Upper lobe of right lung (tissue), 1 donor: Measurements from ENCODE around the gene ASPHD2. TPM values are rescaled to one million over a fixed set of nuclear protein-coding genes. Genes with fewer than 3 reads are reported as not detected.

Experiments
- ATAC-seq: fragments of 200-7000 bp; cut with Tn5 transposase; one replicate; pipeline ENCODE4 v1.9.1; 2020; ENCODE audit warnings: mild to moderate bottlenecking, moderate library complexity
- DNase-seq: peaks from one replicate; pipeline ENCODE4 v3.0.0-alpha.2; 2020
- H3K27ac ChIP-seq: fragments of 200-600 bp; one replicate; pipeline ENCODE4 v1.8.0; 2022
- H3K27me3 ChIP-seq: fragments of 200-600 bp; one replicate; pipeline ENCODE4 v1.8.0; 2022; ENCODE audit warnings: mild to moderate bottlenecking
- H3K36me3 ChIP-seq: fragments of 200-600 bp; one replicate; pipeline ENCODE4 v1.8.0; 2022
- H3K4me1 ChIP-seq: fragments of 200-600 bp; one replicate; pipeline ENCODE4 v1.8.0; 2022
- H3K4me3 ChIP-seq: fragments of 200-600 bp; one replicate; pipeline ENCODE4 v1.8.0; 2022; ENCODE audit warnings: mild to moderate bottlenecking
- H3K9me3 ChIP-seq: fragments of 200-600 bp; one replicate; pipeline ENCODE4 v1.8.0; 2022
- intact Hi-C: fragments of 100-400 bp; cut with DNase I; formaldehyde crosslinking; loops from one replicate; pipeline ENCODE4 v1.11.0; 2022
- long read RNA-seq: library from polyadenylated mRNA; unstranded; transcript quantifications from one replicate; pipeline ENCODE4 v2.0.0, GENCODE V29; 2021
- total RNA-seq: library from RNA; stranded (reverse); fragmentation: NEBNext Ultra II Directional; extraction: Animal tissue kit (Norgen Biotek cat#: 25700); gene quantifications from one replicate; pipeline ENCODE4 v1.2.1, GENCODE V29; 2021
- TF ChIP-seq, protein P1 (sequence below): fragments of 200-600 bp; IDR thresholded peaks from one replicate; pipeline ENCODE4 v1.8.0; 2022; ENCODE audit warnings: antibody characterized with exemption
- donor health status: DM: no; HTN: yes; CAD: no; lungs with severe emphysema.

The ASPHD2 gene, protein sequence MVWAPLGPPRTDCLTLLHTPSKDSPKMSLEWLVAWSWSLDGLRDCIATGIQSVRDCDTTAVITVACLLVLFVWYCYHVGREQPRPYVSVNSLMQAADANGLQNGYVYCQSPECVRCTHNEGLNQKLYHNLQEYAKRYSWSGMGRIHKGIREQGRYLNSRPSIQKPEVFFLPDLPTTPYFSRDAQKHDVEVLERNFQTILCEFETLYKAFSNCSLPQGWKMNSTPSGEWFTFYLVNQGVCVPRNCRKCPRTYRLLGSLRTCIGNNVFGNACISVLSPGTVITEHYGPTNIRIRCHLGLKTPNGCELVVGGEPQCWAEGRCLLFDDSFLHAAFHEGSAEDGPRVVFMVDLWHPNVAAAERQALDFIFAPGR
- 1.2 TPM for total RNA-seq
- long read RNA-seq, transcript ASPHD2-201 (4 exons, 3,357 nt): major isoform, 5 of 5 reads
- long read RNA-seq, partial matches to known transcripts: 0 of 5 reads
- long read RNA-seq, other reads (novel, unspliced or antisense): 0 of 5 reads

DNA sequence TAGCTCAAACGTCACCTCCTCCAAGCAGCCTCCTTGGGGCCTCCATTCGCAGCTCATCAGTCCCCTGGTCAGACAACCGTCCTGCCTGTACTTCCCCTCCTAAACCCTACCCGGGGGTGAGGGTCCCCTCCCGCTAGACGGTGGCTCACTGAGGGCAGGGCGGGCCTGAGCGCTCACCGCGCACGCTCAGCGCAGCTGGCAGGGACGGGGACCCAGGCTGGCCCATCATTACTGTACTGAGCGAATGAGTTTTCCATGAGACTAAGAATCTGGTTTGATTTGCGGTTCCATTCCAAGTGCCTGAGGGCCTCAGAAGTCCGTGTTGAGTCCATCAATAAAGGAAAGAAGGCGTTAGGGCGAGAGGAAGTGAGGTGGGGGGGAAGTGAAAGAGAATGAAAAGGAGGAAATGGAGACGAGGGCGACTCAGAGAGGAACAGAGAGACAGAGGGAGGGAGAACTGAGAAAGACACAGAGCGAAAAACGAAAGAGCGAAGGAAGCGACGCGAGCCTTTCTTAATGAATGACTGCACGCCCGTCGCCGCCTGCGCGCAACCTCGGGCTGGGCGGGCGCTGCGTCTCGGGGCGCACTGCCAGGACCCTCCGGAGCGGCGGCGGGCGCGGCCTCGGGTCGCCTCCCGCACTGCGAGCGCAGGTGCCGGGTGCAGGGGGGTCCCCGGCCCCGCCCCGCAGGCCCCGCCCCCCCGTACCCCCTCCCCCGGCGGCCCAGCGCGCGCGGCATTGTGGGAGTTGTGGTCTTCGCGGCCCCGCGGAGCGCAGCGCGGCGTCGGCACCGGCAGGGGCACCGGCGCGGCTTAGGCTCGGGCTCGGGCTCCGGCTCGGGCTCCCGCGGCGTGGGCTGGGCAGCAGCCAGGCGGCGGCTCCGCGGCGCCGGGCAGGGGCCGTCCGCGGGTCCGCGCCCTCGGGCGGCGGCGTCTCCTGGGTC is at the start of gene ASPHD2:
TSS of gene ASPHD2 (plus strand) at position 746 of the 943 bp plus-strand sequence. CDS start 4,356 bp downstream, outside the sequence.
- intact Hi-C loops: no loop called here
- Histone ChIP-seq H3K27ac (peak within 1 kb of the TSS; percentile 70), H3K4me3 (peak within 1 kb of the TSS; percentile 63), H3K4me1 (peaks cover 4% of the 10 kb centered on the region), H3K9me3 (no peaks in the 10 kb centered on the region), H3K36me3 (no peaks in the 10 kb centered on the region), H3K27me3 (peaks cover 18% of the 10 kb centered on the region)
- DNase-seq: peak; percentile 82
- peak; percentile 89 for ATAC-seq
- TF ChIP-seq, protein P1, sequence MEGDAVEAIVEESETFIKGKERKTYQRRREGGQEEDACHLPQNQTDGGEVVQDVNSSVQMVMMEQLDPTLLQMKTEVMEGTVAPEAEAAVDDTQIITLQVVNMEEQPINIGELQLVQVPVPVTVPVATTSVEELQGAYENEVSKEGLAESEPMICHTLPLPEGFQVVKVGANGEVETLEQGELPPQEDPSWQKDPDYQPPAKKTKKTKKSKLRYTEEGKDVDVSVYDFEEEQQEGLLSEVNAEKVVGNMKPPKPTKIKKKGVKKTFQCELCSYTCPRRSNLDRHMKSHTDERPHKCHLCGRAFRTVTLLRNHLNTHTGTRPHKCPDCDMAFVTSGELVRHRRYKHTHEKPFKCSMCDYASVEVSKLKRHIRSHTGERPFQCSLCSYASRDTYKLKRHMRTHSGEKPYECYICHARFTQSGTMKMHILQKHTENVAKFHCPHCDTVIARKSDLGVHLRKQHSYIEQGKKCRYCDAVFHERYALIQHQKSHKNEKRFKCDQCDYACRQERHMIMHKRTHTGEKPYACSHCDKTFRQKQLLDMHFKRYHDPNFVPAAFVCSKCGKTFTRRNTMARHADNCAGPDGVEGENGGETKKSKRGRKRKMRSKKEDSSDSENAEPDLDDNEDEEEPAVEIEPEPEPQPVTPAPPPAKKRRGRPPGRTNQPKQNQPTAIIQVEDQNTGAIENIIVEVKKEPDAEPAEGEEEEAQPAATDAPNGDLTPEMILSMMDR: no peak

DNA sequence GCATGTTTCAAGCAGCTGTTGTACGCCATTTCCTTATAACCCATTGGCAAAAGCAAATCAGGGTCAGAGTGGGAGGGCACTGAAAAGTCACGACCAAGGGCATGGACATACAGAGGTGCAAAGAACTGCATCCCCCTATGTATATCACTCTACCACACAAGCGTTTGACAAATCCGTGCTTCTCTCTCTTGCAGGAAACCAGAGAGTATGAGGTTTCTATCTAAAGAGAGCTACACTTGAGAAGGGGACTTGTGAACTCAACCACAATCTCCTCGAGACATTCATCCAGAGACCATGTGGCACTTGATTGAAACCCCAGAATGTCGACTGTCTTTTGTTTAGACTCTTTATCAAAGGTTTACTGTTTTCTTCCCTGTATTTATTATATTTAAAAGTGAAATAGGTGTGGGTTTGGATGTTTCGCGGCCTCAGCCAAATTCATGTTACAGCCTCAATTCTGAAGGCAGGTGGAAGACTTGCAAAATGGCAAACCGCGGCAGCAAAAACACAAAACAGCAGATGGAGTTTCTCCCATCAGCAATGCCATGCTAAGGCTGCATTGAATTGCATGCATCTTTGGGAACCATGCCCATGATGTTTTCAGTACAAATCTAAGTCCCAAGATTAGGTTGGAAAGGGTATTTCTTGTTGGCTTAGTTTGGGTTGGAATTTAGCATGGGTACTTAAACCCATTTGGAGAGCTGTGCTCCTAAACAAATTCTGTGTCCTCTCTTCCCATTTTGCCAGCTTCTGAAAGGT is 48.8 kb upstream of the ASPHD2 start:
- Histone ChIP-seq H3K4me1 (no peaks in the 10 kb centered on the region), H3K4me3 (no peak overlapping the region), H3K36me3 (no peaks in the 10 kb centered on the region), H3K9me3 (no peaks in the 10 kb centered on the region), H3K27ac (no peak overlapping the region), H3K27me3 (peaks cover 37% of the 10 kb centered on the region)
- DNase-seq (no peak), ATAC-seq (no peak)
- TF ChIP-seq, protein P1: no peak
- intact Hi-C loops: no loop called here

DNA sequence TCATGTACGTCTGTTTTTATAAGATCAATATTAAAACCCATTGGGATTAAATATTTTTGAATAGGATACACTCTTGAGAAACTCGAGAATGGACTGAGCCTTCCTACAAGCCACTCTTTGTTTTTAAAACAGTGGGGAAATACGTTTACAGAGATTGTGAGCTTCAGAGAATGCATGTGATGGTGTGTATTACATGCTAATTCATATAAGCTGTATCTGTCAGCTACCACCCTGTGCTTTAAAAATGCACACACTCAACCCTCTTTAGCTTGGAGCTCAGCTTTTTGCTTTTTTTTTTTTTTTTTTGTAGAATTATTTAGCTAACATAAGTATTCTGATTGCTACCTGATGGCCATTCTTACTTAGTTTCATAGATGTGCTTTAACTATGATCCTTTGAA is 46.3 kb upstream of the ASPHD2 start:
- H3K9me3 ChIP-seq: no peaks in the 10 kb centered on the region
- TF ChIP-seq, protein P1: no peak
- peaks cover 20% of the 10 kb centered on the region for H3K27me3 ChIP-seq
- no peaks in the 10 kb centered on the region for H3K4me1 ChIP-seq
- ATAC-seq (no peak), DNase-seq (no peak)
- no peak overlapping the region for H3K4me3 ChIP-seq
- no peaks in the 10 kb centered on the region for H3K36me3 ChIP-seq
- no peak overlapping the region for H3K27ac ChIP-seq
- intact Hi-C loops: no loop called here

DNA sequence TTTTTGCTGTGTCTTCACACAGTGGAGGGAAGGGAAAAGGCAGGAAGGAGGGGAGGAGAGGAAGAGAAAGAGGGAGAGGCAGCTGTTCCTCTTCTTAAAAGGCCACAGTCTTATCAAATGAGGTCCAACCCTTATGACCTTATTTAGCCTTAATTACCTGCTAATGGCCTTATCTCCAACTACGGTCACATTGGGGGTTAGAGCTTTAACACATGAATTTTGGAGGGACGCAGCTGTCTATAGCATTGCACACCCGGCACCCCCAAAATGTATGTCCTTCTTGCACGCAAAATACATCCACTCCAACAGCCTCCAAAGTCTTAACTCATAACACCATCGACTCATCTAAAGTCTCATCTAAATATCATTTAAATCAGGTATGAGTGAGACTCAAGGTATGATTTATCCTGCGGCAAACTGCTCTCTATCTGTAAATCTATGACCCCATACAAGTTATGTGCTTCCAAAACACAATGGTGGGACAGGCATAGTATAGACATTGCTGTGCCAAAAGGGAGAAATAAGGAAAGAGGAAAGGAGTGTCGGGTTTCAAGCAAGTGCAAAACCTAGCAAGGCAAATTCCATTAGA is 45.0 kb upstream of the ASPHD2 start:
- Histone ChIP-seq H3K27ac (no peak overlapping the region), H3K27me3 (peaks cover 16% of the 10 kb centered on the region), H3K36me3 (no peaks in the 10 kb centered on the region), H3K4me3 (no peak overlapping the region), H3K9me3 (no peaks in the 10 kb centered on the region), H3K4me1 (no peaks in the 10 kb centered on the region)
- no peak for ATAC-seq
- TF ChIP-seq, protein P1: no peak
- no peak for DNase-seq
- intact Hi-C loops: no loop called here

DNA sequence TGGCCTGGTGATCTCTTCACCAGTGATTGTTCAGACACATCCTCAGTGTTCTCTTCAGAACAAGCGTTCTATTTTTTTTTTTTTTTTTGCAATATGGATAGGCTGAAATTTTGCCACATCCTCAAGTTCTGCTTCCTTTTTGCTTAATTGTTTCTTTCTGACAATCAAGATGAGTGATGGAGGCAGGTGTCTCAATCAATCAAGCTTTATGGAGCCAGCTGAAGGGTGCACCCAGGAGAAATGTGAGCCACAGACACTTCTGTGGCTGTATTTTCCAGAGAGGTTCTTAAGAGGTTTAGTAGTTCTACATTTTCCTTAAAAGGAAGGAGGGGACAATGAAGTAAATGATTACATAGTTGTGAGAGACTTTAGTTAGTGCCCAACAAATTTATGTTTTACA is 43.9 kb upstream of the ASPHD2 start:
- TF ChIP-seq, protein P1: no peak
- Histone ChIP-seq H3K27ac (no peak overlapping the region), H3K27me3 (peaks cover 16% of the 10 kb centered on the region), H3K36me3 (no peaks in the 10 kb centered on the region), H3K9me3 (no peaks in the 10 kb centered on the region), H3K4me3 (no peak overlapping the region), H3K4me1 (no peaks in the 10 kb centered on the region)
- no peak for ATAC-seq
- no peak for DNase-seq
- intact Hi-C loops: no loop called here
